Prostate gland (tissue), 2 donors: ENCODE measurements around the gene AUTS2.

ENCODE experiments used
- CTCF ChIP-seq, 4 experiments: fragments of 200-600 bp in 2 of 4; fragments of 450-650 bp in 2 of 4; sonication (generic) in 2 of 4; IDR thresholded peaks; 1 replicate in 3 of 4; 2 replicates in 1 of 4; pipeline ENCODE4 v1.5.1; 2016 to 2019; ENCODE audit warnings: antibody characterized with exemption in 4 of 4, mild to moderate bottlenecking in 2 of 4, moderate library complexity in 2 of 4
- POLR2A ChIP-seq: fragments of 450-650 bp; IDR thresholded peaks from one replicate; pipeline ENCODE4 v1.6.1; 2016; ENCODE audit warnings: antibody characterized with exemption, mild to moderate bottlenecking

GRCh38 chr7:70153933-70154332, 555.7 kb downstream of the AUTS2 start:
- no peak for TF ChIP-seq CTCF (IDR thresholded peaks at IDR 0.05)
- no peak for TF ChIP-seq POLR2A
